Osteoblast (primary cell): ENCODE data around the gene TTC28. TPM values are rescaled to one million over a fixed set of nuclear protein-coding genes. Genes with fewer than 3 reads are reported as not detected.

Experiments
- DNase-seq: peaks from one replicate; pipeline ENCODE4 v3.0.0; 2011; ENCODE audit warnings: low spot score, mixed read lengths; ENCODE audit not compliant: insufficient read length; ENCODE audit errors: missing footprints
- H2AFZ ChIP-seq: 2 replicates; pipeline ENCODE4 v1.6.0; 2011; ENCODE audit warnings: mild to moderate bottlenecking, low read length
- H3K27ac ChIP-seq: 2 replicates; pipeline ENCODE4 v1.5.1; 2011; ENCODE audit warnings: mild to moderate bottlenecking, low read depth, low read length, moderate library complexity
- H3K27me3 ChIP-seq: 2 replicates; pipeline ENCODE4 v1.6.0; 2012; ENCODE audit warnings: mild to moderate bottlenecking, control low read depth, inconsistent platforms, low read length, moderate library complexity; ENCODE audit not compliant: insufficient read depth
- H3K36me3 ChIP-seq: 2 replicates; pipeline ENCODE4 v1.5.1; 2011; ENCODE audit warnings: mild to moderate bottlenecking, low read length, control low read depth, moderate library complexity; ENCODE audit not compliant: insufficient read depth
- H3K4me1 ChIP-seq: 2 replicates; pipeline ENCODE4 v1.5.1; 2011; ENCODE audit warnings: mild to moderate bottlenecking, low read length, control low read depth, moderate library complexity; ENCODE audit not compliant: insufficient read depth
- H3K4me2 ChIP-seq: 2 replicates; pipeline ENCODE4 v1.6.0; 2011; ENCODE audit warnings: mild to moderate bottlenecking, low read length; ENCODE audit not compliant: insufficient read depth
- H3K4me3 ChIP-seq: fragments of 200-600 bp; sonication (generic); 3 replicates; pipeline ENCODE4 v1.5.1; 2012; ENCODE audit warnings: mild to moderate bottlenecking, low read length, inconsistent platforms; ENCODE audit not compliant: insufficient read depth
- H3K79me2 ChIP-seq: 2 replicates; pipeline ENCODE4 v1.6.0; 2012; ENCODE audit warnings: mild to moderate bottlenecking, low read length, control low read depth, inconsistent platforms; ENCODE audit not compliant: insufficient read depth
- H3K9me3 ChIP-seq: 2 replicates; pipeline ENCODE4 v1.5.1; 2011; ENCODE audit warnings: low read depth, low read length, control low read depth
- H4K20me1 ChIP-seq: 2 replicates; pipeline ENCODE4 v1.6.0; 2012; ENCODE audit warnings: mild to moderate bottlenecking, low read length, control low read depth; ENCODE audit not compliant: insufficient read depth
- CTCF ChIP-seq: IDR thresholded peaks from 2 replicates; pipeline ENCODE4 v1.5.1; 2011; ENCODE audit warnings: mild to moderate bottlenecking, low read depth, low read length, moderate library complexity; ENCODE audit errors: extremely low read depth
- total RNA-seq: library from RNA; depleted of rRNA; stranded (reverse); fragments of >200 nt; gene quantifications from 2 replicates; pipeline ENCODE4 v1.2.3, GENCODE V29; 2012

The TTC28 gene
- total RNA-seq, 1 donor = 48.1 TPM

GRCh38 chr22:28000361-28000760 is 679.3 kb downstream of the TTC28 start:
- Histone ChIP-seq H3K27ac (no peak overlapping the region), H3K79me2 (no peaks in the 10 kb centered on the region), H3K4me1 (peaks cover 19% of the 10 kb centered on the region), H2AFZ (no peak overlapping the region), H3K9me3 (no peaks in the 10 kb centered on the region), H3K27me3 (no peaks in the 10 kb centered on the region), H3K4me3 (no peak overlapping the region), H4K20me1 (peaks cover 4% of the 10 kb centered on the region), H3K36me3 (no peaks in the 10 kb centered on the region), H3K4me2 (no peak overlapping the region)
- no peak for TF ChIP-seq CTCF
- peak; percentile 61 for DNase-seq

- Histone ChIP-seq H4K20me1 (peaks cover 3% of the 10 kb centered on the region), H3K4me2 (no peak overlapping the region), H3K27ac (no peak overlapping the region), H3K4me1 (peaks cover 19% of the 10 kb centered on the region), H3K4me3 (no peak overlapping the region), H3K27me3 (no peaks in the 10 kb centered on the region), H3K36me3 (no peaks in the 10 kb centered on the region), H2AFZ (no peak overlapping the region), H3K9me3 (no peaks in the 10 kb centered on the region), H3K79me2 (no peaks in the 10 kb centered on the region)
- DNase-seq = peak; percentile 52
- no peak for TF ChIP-seq CTCF
These were observed 679.8 kb downstream of the TTC28 start for GRCh38 chr22:27999876-28000275.

- Histone ChIP-seq H3K4me1 (peaks cover 19% of the 10 kb centered on the region), H4K20me1 (peaks cover 3% of the 10 kb centered on the region), H3K4me3 (no peak overlapping the region), H3K9me3 (no peaks in the 10 kb centered on the region), H3K27me3 (no peaks in the 10 kb centered on the region), H3K4me2 (no peak overlapping the region), H3K27ac (no peak overlapping the region), H3K79me2 (no peaks in the 10 kb centered on the region), H2AFZ (no peak overlapping the region), H3K36me3 (no peaks in the 10 kb centered on the region)
- no peak for TF ChIP-seq CTCF
- peak; percentile 81 for DNase-seq
These were observed 680.9 kb downstream of the TTC28 start for GRCh38 chr22:27998511-27999410.

- H4K20me1 ChIP-seq = peaks cover 3% of the 10 kb centered on the region
- H3K36me3 ChIP-seq = no peaks in the 10 kb centered on the region
- H2AFZ ChIP-seq = no peak overlapping the region
- no peaks in the 10 kb centered on the region for H3K79me2 ChIP-seq
- TF ChIP-seq CTCF = no peak
- peak overlapping the region; percentile 11 for H3K4me3 ChIP-seq
- H3K27me3 ChIP-seq = no peaks in the 10 kb centered on the region
- no peaks in the 10 kb centered on the region for H3K9me3 ChIP-seq
- H3K4me1 ChIP-seq = peaks cover 19% of the 10 kb centered on the region
- H3K4me2 ChIP-seq = peak overlapping the region; percentile 52
- H3K27ac ChIP-seq = peak overlapping the region; percentile 44
- peak; percentile 100 for DNase-seq
These were observed 682.1 kb downstream of the TTC28 start for GRCh38 chr22:27997538-27997937.
